ENCODE data around the gene MYH7B. TPM values are rescaled to one million over a fixed set of nuclear protein-coding genes. Genes with fewer than 3 reads are reported as not detected.

The MYH7B gene
- total RNA-seq, 1 experiment from 2014 or later = 0.22 TPM

DNA sequence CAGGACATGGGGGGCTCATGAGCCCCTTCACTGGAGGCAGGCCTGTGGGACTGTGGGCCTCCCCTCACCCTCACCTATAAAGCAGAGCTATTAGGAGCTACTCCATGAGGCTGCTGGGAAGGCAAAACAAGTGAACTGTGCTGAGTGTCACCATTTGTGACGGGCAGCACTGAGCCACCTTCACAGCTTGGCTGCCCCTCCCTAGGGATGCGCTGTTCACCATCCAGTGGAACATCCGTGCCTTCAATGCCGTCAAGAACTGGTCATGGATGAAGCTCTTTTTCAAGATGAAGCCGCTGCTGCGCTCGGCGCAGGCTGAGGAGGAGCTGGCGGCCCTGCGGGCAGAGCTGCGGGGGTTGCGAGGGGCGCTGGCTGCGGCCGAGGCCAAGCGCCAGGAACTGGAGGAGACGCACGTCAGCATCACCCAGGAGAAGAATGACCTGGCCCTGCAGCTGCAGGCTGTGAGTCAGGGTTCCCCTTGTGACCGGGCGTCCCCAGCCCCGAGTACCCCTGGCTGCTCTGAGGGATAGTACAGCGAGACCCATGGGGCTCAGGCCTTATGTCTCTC, 38.4 kb downstream of the MYH7B start:
- no peak overlapping the region for H3K4ac ChIP-seq (ENCODE audit: low read depth, low read length)
- no peak overlapping the region for H3K18ac ChIP-seq (ENCODE audit: insufficient read length, low read depth, low read length)
- H4K8ac ChIP-seq (replicated peaks; ENCODE audit: insufficient read length, low read depth, low read length) = no peak overlapping the region
- TF ChIP-seq, protein P1, sequence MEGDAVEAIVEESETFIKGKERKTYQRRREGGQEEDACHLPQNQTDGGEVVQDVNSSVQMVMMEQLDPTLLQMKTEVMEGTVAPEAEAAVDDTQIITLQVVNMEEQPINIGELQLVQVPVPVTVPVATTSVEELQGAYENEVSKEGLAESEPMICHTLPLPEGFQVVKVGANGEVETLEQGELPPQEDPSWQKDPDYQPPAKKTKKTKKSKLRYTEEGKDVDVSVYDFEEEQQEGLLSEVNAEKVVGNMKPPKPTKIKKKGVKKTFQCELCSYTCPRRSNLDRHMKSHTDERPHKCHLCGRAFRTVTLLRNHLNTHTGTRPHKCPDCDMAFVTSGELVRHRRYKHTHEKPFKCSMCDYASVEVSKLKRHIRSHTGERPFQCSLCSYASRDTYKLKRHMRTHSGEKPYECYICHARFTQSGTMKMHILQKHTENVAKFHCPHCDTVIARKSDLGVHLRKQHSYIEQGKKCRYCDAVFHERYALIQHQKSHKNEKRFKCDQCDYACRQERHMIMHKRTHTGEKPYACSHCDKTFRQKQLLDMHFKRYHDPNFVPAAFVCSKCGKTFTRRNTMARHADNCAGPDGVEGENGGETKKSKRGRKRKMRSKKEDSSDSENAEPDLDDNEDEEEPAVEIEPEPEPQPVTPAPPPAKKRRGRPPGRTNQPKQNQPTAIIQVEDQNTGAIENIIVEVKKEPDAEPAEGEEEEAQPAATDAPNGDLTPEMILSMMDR (conservative IDR thresholded peaks at IDR 0.05) = no peak
- no peak overlapping the region for H2BK120ac ChIP-seq (ENCODE audit: low read depth, low read length, poor library complexity, severe bottlenecking)
- DNase-seq = no peak
- H3K23me2 ChIP-seq (ENCODE audit: insufficient read length, low read depth, low read length, poor library complexity, severe bottlenecking) = no peaks in the 10 kb centered on the region
- H3K79me1 ChIP-seq (ENCODE audit: insufficient read depth, low read depth, low read length, poor library complexity, severe bottlenecking) = no peaks in the 10 kb centered on the region
- no peak overlapping the region for H2AK5ac ChIP-seq (ENCODE audit: insufficient read length, low read length)
- no peak overlapping the region; a peak in 1 of 7 replicates for H3K27ac Mint-ChIP-seq
- H3K4me2 ChIP-seq (ENCODE audit: insufficient read depth, insufficient read length, low read length) = no peak overlapping the region
- H4K5ac ChIP-seq (ENCODE audit: insufficient read length, low read depth, low read length) = no peak overlapping the region
- H3K27ac ChIP-seq (ENCODE audit: insufficient read length, low read depth, low read length) = no peak overlapping the region
- no peaks in the 10 kb centered on the region for H3K9me3 ChIP-seq (ENCODE audit: control insufficient read depth, low read depth, low read length)
- H2AFZ ChIP-seq (ENCODE audit: low read length) = no peak overlapping the region
- H3T11ph ChIP-seq (ENCODE audit: low read length) = no peak overlapping the region
- no peak overlapping the region for H2BK5ac ChIP-seq (ENCODE audit: insufficient read length, low read length)
- H4K20me1 ChIP-seq (ENCODE audit: control insufficient read depth, insufficient read depth, insufficient read length) = no peaks in the 10 kb centered on the region
- no peak overlapping the region for H2BK20ac ChIP-seq (ENCODE audit: low read depth, low read length, poor library complexity, severe bottlenecking)
- no peaks in the 10 kb centered on the region for H3K27me3 ChIP-seq (ENCODE audit: insufficient read depth, low read length)
- no CpG with 5 or more reads among the region's 22 CpGs for WGBS (ENCODE audit: extremely low coverage, insufficient read length, low lambda C conversion rate)
- peaks cover 2% of the 10 kb centered on the region for H3K27me3 Mint-ChIP-seq (ENCODE audit: low read depth)
- H3K56ac ChIP-seq (ENCODE audit: insufficient read length, low read depth, low read length) = no peak overlapping the region
- peaks cover 0 to 3% of the 10 kb centered on the region in 2 experiments; a peak in 2 of 4 replicates for H3K4me1 Mint-ChIP-seq
- no peak overlapping the region for H3K4me3 Mint-ChIP-seq
- no peaks in the 10 kb centered on the region for H3K79me2 ChIP-seq (ENCODE audit: insufficient read depth, low read length)
- no peak overlapping the region for H4K91ac ChIP-seq (ENCODE audit: insufficient read length, low read depth, low read length)
- H3K36me3 Mint-ChIP-seq (ENCODE audit: insufficient read depth in 1 of 3, low read depth in 3 of 3) = peaks cover 7 to 43% (median 27%) of the 10 kb centered on the region in 3 experiments; a peak in 6 of 7 replicates
- no peaks in the 10 kb centered on the region for H3K4me1 ChIP-seq (ENCODE audit: insufficient read depth, low read length)
- no peaks in the 10 kb centered on the region; a peak in 1 of 5 replicates for H3K9me3 Mint-ChIP-seq
- no peak overlapping the region for H3K23ac ChIP-seq (ENCODE audit: insufficient read length, low read depth, low read length)
- no peak overlapping the region for H3K9ac ChIP-seq (ENCODE audit: extremely low read depth, insufficient read length, low read length)
- H2BK15ac ChIP-seq (ENCODE audit: low read depth, low read length) = no peak overlapping the region
- no peak overlapping the region for H3K14ac ChIP-seq (ENCODE audit: insufficient read depth, low read length)
- H2BK12ac ChIP-seq (ENCODE audit: insufficient read length, low read depth, low read length) = no peak overlapping the region
